Measurements from ENCODE around the gene PRSS36.

GRCh38 chr16:31127182-31127581 is 22.7 kb downstream of the PRSS36 start:
- TF ChIP-seq EP300 (IDR thresholded peaks at IDR 0.05) (no peak), CTCF (IDR thresholded peaks at IDR 0.05) (no peak), POLR2A (IDR thresholded peaks at IDR 0.05) (no peak)
